ENCODE results near the gene MINPP1.

Gene MINPP1

DNA sequence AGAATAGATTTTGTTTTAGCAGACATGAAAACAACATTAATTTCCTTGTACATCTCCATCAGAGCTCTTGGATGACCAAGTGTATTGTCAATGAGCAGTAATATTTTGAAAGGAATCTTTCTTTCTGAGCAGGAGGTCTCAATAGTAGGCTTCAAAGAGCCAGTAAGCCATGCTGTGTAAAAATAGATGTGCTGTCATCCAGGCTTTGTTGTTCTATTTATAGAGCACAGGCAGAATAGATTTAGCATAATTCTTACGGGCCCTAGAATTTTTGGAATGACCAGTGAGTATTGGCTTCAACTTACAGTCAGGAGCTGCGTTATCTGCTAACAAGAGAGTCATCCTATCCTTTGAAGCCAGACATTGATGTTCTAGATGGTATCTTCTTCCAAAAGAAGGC, 19.0 kb downstream of the MINPP1 start:
- DNase-seq (ENCODE audit: low read depth), result no peak

DNA sequence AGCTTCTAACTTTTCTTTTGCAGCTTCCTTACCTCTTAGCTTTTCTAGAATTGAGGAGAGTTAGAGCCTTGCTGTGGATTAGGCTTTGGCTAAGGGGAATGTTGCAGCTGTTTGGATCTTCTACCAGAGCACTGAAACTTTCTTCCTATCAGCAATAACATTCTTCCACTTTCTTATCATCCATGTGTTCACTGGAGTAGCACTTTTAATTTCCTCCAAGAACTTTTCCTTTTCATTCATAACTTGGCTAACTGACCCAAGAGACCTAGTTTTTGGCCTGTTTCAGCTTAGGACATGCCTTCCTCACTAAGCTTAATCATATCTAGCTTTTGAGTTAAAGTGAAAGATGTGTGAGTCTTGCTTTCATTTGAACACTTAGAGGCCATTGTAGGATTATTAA, 19.6 kb downstream of the MINPP1 start:
- DNase-seq (ENCODE audit: low read depth), result no peak

- peak; percentile 73 for DNase-seq (ENCODE audit: low read depth)
These were observed 27.4 kb downstream of the MINPP1 start for GRCh38 chr10:87531908-87532622.

DNA sequence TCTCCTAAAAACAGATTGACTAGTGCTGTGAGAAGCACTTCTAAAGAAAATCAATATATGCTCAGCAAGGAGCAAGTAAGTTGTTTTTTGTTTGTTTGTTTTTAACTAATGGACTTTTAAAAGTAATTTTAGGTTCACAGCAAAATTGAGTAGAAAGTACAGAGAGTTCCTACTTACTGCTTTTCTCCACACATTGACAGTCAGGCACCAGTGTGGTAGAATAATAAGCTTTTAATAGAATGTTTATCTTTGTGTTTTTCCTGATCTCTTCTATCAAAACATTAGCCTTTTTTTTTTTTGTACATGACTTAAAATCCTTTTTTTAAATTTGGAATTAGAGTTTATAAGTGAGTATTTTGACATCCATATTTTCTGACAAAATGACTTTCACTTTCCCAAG, 28.0 kb downstream of the MINPP1 start:
- DNase-seq (ENCODE audit: low read depth), result no peak

- no peak for DNase-seq (ENCODE audit: low read depth)
These were observed 29.6 kb downstream of the MINPP1 start for GRCh38 chr10:87534173-87534858.

DNA sequence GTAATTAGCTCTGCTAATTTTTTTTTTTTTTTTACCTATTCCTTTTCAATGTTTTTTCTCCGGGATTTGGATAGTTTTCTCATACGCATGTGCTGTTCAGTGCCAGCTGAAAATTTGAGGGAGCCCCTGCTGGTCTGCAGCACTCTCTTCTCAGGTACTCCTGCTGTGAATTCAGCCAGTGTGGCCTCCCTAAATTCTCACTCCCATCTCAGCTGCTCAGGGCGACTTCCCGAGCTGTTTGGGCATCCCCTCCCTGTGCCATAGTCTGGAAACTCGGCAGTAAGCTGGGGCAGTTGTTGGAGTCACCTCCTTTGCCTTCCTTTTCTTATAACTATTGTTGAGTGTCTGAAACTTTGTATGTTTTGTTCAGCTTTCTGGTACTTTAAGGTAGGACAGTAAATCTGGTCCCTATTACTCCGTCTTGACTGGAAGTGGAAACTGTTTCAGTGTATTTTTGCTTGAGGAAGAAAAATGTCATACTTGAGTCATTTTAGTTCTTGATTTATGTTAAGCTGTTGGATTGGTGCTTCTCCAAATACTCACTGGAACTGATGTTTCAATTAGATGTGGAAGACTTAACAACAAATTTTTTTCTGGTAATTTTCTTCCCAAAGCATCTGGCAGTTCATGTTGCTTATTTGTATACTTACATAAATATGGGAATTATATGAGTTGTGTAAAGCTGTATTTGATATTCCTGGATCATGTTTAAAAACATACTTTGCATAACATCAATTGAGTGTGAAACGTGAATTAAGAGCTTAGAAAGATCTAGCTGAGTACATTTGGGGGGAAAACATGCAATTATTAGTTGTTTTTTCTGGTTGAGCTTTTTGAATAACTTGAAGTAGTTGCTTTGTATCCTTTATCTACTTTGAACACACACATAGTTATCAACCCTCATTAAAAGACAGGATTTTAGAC, 33.7 kb downstream of the MINPP1 start:
- DNase-seq (ENCODE audit: low read depth), result peak; percentile 10

DNA sequence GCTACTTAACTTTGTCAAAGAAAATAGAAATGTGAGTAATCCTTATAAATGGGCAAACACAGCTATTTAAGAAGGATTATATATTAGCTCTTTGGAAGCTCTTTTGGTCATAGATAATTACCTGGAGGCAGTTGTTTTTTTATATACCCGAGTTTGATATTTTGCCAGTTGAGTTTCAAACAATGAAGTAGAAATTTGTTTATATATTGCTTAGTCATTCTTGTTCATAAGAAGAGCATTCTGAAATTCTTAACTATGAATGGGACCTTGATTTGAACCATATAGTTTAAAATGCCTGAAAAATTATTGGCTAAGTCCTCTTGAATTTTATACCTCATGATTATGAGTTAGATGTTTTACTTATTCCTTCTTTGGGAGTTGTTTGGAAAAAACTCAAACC, 36.4 kb downstream of the MINPP1 start:
- peak; percentile 21 for DNase-seq (ENCODE audit: low read depth)

DNA sequence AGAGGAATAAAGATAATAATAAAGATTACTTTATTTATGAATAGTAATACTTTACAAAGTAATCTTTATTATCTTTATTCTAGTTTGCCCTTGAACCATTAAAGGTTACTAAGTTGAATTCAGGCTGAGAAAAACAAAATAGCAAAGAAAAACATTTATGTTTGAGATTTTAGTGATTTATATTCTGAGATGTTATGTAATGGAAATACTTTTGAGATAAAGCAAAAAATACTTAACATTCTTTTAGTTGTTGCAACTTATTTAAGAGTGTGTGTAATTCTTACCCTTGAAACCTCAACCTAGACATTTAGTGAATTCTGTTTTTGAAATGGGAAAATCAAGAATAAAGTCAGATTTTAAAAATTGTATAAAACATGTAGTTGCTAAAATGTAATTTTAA, 40.0 kb downstream of the MINPP1 start:
- DNase-seq (ENCODE audit: low read depth), result peak; percentile 70

DNA sequence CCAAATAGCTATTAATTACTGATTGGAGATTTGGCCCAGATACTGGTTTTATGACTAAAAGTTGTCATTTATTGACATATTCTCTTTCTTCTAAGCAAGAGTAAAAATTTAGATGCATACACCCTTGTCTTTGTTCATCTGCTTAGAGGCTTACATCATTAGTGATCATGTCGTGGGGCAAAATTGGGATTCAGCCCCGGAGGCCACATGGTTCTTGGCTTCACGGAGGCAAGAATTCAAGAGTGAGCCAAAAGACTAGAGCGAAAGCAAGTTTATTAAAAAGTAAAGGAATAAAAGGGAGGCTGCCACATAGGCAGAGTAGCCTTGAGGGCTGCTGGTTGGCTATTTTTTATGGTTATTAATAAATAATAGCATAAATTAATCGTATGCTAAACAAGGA, 41.1 kb downstream of the MINPP1 start:
- DNase-seq (ENCODE audit: low read depth), result no peak

DNA sequence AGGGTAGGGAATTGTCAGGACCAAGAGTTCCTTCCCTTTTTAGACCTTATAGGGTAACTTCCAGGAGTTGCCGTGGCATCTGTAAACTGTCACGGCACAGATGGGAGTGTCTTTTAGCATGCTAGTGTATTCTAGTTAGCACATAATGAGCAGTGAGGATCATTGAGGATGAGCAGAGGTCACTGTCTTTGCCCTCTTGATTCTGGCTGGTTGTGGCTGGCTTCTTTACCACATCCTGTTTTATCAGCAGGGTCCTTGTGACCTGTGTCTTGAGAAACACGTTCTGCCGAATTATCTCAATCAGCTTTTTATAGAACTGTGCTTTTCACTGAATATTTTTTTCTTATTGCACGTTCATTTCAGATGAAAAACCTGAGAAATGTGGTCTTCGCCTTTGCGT, 41.5 kb downstream of the MINPP1 start:
- DNase-seq (ENCODE audit: low read depth), result peak; percentile 74

DNA sequence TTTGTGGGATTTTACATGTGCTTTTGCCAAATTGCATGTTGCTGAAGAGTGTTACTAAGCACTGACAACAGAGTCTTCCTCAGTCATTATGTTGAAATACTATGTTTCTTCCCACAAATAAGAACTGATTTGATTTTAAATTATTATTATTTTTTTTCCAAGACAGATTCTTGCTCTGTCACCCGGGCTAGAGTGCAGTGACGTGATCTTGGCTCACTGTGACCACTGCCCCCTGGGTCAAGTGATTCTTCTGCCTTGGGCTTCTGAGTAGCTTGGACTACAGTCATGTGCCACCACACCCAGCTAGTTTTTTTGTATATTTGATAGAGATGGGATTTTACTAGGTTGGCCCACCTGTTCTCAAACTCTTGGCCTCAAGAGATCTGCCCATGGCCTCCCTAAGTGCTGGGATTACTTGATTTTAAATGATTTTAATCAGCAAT, 42.3 kb downstream of the MINPP1 start:
- DNase-seq (ENCODE audit: low read depth), result peak; percentile 57

DNA sequence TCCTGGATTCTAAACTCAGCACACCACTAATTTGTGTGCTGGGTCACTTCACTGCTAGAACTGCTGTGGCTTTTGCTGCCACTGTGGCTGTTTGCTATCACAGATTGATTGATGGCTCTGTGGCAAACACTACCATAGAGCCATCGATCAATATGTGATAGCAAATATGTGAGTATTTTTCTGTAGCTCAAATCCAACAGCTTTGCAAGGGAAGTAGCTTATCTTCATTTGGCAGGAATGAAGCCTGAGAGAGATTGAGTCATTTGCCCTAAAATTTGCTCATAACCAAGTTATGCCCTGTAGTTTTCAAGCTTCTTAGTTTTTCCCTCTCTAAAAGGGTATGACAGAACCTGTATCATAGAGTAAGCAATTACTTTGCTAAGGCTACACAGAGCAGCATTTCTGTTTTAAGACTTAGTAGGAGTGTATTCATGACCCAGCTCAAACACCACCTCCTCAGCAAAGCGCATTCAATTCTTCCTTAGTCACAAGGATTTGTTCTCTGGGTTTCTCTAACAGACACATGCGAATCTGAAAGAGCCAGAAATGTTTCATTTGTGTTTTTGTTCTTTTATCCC, 43.1 kb downstream of the MINPP1 start:
- DNase-seq (ENCODE audit: low read depth), result peak; percentile 92

GRCh38 chr10:87550741-87551140, 46.0 kb downstream of the MINPP1 start:
- DNase-seq (ENCODE audit: low read depth), result peak; percentile 77

DNA sequence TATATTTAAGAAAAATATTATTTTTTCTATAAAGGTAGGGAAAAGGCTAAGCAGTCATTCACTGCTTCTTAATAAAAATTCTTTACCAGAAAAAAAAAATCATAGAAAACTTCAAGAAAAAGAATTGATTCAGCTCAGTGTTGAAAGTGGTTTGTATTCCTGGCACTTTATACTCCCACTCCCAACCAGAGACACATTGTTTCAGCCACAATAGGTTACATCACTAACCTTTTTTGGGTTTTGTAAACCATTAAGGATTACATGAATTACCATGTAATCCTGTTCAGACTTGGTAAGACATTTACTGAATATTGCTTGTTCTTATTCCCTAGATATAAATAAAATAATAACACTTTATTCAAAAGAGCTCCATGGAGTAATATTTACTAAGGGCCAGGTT, 46.6 kb downstream of the MINPP1 start:
- peak; percentile 69 for DNase-seq (ENCODE audit: low read depth)

DNA sequence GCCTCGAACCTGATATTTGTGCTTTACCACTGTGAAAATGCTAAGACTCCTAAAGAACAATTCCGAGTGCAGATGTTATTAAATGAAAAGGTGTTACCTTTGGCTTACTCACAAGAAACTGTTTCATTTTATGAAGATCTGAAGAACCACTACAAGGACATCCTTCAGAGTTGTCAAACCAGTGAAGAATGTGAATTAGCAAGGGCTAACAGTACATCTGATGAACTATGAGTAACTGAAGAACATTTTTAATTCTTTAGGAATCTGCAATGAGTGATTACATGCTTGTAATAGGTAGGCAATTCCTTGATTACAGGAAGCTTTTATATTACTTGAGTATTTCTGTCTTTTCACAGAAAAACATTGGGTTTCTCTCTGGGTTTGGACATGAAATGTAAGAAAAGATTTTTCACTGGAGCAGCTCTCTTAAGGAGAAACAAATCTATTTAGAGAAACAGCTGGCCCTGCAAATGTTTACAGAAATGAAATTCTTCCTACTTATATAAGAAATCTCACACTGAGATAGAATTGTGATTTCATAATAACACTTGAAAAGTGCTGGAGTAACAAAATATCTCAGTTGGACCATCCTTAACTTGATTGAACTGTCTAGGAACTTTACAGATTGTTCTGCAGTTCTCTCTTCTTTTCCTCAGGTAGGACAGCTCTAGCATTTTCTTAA, 47.7 kb downstream of the MINPP1 start:
- peak; percentile 54 for DNase-seq (ENCODE audit: low read depth)

DNA sequence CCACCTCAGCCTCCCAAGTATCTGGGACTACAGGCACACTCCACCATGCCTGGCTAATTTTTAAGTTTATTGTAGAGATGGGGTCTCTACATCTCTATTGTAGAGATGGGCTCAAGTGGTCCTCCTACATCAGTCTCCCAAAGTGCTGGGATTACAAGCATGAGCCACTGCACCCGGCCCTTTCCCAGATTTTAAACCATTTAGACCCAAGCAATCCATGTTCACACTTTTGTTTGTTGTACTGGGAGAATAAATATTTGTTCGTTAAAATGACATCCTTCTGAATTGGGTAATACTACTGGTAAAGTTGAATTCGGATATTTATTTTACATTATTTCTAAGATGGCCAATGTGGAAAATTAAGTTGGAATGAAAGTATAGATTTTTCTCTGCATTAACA, 52.7 kb downstream of the MINPP1 start:
- no peak for DNase-seq (ENCODE audit: low read depth)

DNA sequence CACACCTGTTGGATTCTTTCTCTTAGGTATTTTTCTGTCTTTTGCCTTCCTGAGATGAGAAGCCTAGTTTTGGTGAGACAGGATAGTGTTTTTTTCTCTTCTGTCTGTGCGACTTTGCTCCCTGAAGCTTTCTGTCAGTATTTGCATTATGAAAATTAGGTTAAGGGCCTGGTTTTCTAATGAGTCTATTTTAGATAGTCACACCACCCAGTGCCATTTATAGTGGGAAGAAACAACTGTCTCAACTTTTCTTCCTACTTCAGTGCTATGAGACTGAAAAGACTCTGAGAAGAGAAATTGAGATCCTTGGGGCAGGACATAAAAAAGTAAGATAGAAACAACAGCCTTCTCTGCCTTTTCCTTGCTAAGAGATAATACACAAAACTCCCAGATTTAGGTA, 53.6 kb downstream of the MINPP1 start:
- DNase-seq (ENCODE audit: low read depth), result no peak

GRCh38 chr10:87559392-87559791, 54.7 kb downstream of the MINPP1 start:
- DNase-seq (ENCODE audit: low read depth), result no peak

GRCh38 chr10:87560495-87561129, 55.9 kb downstream of the MINPP1 start:
- no peak for DNase-seq (ENCODE audit: low read depth)

DNA sequence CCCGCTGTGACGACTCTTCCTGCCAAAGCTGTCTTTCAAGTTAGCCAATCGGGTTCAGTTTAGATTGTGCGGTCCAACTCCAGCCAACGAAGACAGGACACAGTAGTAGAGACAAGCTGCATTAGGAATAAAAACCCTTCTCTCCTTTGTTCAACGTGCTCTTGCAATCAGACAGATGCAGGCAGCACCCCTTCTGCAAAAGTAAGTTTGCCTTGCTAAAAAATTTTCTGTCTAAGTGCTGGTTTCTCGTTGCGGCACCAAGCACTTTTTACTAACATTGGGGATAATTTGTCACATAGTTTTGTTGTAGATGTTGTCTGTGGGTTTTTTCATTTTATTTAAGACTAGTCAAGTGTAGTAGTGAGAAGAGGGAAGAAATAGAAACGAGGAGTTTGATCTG, 58.1 kb downstream of the MINPP1 start:
- no peak for DNase-seq (ENCODE audit: low read depth)

- no peak for DNase-seq (ENCODE audit: low read depth)
These were observed 60.3 kb downstream of the MINPP1 start for GRCh38 chr10:87565010-87565409.

All from amniotic epithelial cell (primary cell).